ENCODE measurements around the gene ABCC10. TPM values are rescaled to one million over a fixed set of nuclear protein-coding genes. Genes with fewer than 3 reads are reported as not detected.

The ABCC10 gene
- total RNA-seq, 1 experiment from 2014 or later, result 31.8 TPM

- H3K27ac Mint-ChIP-seq, result no peak overlapping the region; a peak in 2 of 7 replicates
- H3K18ac ChIP-seq (ENCODE audit: insufficient read length, low read depth, low read length), result no peak overlapping the region
- no peak overlapping the region for H3K4me2 ChIP-seq (ENCODE audit: insufficient read depth, insufficient read length, low read length)
- H2BK120ac ChIP-seq (ENCODE audit: low read depth, low read length, poor library complexity, severe bottlenecking), result no peak overlapping the region
- H3K27me3 ChIP-seq (ENCODE audit: insufficient read depth, low read length), result no peaks in the 10 kb centered on the region
- H2AFZ ChIP-seq (ENCODE audit: low read length), result no peak overlapping the region
- no peaks in the 10 kb centered on the region for H3K79me2 ChIP-seq (ENCODE audit: insufficient read depth, low read length)
- no peak for DNase-seq
- H3K9ac ChIP-seq (ENCODE audit: extremely low read depth, insufficient read length, low read length), result no peak overlapping the region
- no peak overlapping the region for H4K8ac ChIP-seq (replicated peaks; ENCODE audit: insufficient read length, low read depth, low read length)
- no peaks in the 10 kb centered on the region for H3K9me3 ChIP-seq (ENCODE audit: control insufficient read depth, low read depth, low read length)
- no peak overlapping the region for H4K5ac ChIP-seq (ENCODE audit: insufficient read length, low read depth, low read length)
- H2BK20ac ChIP-seq (ENCODE audit: low read depth, low read length, poor library complexity, severe bottlenecking), result no peak overlapping the region
- H3K56ac ChIP-seq (ENCODE audit: insufficient read length, low read depth, low read length), result no peak overlapping the region
- no CpG with 5 or more reads among the region's 7 CpGs for WGBS (ENCODE audit: extremely low coverage, insufficient read length, low lambda C conversion rate)
- H3K27me3 Mint-ChIP-seq (ENCODE audit: low read depth), result peaks cover 6% of the 10 kb centered on the region
- H3T11ph ChIP-seq (ENCODE audit: low read length), result no peak overlapping the region
- H2AK5ac ChIP-seq (ENCODE audit: insufficient read length, low read length), result no peak overlapping the region
- no peaks in the 10 kb centered on the region for H4K20me1 ChIP-seq (ENCODE audit: control insufficient read depth, insufficient read depth, insufficient read length)
- no peak overlapping the region for H3K4me3 Mint-ChIP-seq
- no peak overlapping the region for H3K4ac ChIP-seq (ENCODE audit: low read depth, low read length)
- no peak overlapping the region for H2BK15ac ChIP-seq (ENCODE audit: low read depth, low read length)
- H3K4me1 ChIP-seq (ENCODE audit: insufficient read depth, low read length), result peaks cover 3% of the 10 kb centered on the region; the same call in 1 of the 2 replicates
- H3K23ac ChIP-seq (ENCODE audit: insufficient read length, low read depth, low read length), result no peak overlapping the region
- no peak overlapping the region for H3K14ac ChIP-seq (ENCODE audit: insufficient read depth, low read length)
- H3K36me3 Mint-ChIP-seq (ENCODE audit: insufficient read depth in 1 of 3, low read depth in 3 of 3), result no peaks in the 10 kb centered on the region
- H3K27ac ChIP-seq (ENCODE audit: insufficient read length, low read depth, low read length), result no peak overlapping the region
- no peak for TF ChIP-seq CTCF (conservative IDR thresholded peaks at IDR 0.05)
- H2BK5ac ChIP-seq (ENCODE audit: insufficient read length, low read length), result no peak overlapping the region
- H3K4me1 Mint-ChIP-seq, result peaks cover 12 to 15% of the 10 kb centered on the region in 2 experiments
- H3K9me3 Mint-ChIP-seq, result no peaks in the 10 kb centered on the region
- H3K79me1 ChIP-seq (ENCODE audit: insufficient read depth, low read depth, low read length, poor library complexity, severe bottlenecking), result no peaks in the 10 kb centered on the region
- no peaks in the 10 kb centered on the region for H3K23me2 ChIP-seq (ENCODE audit: insufficient read length, low read depth, low read length, poor library complexity, severe bottlenecking)
- H4K91ac ChIP-seq (ENCODE audit: insufficient read length, low read depth, low read length), result no peak overlapping the region
- no peak overlapping the region for H2BK12ac ChIP-seq (ENCODE audit: insufficient read length, low read depth, low read length)
Observed at GRCh38 chr6:43469947-43470346, 42.6 kb downstream of the ABCC10 start.
